ENCODE data around the gene PLA2G6. TPM values are rescaled to one million over a fixed set of nuclear protein-coding genes. Genes with fewer than 3 reads are reported as not detected.

The PLA2G6 gene
- total and polyA plus RNA-seq, 12 donors: 6.0 to 35.1 (median 13.5) TPM

DNA sequence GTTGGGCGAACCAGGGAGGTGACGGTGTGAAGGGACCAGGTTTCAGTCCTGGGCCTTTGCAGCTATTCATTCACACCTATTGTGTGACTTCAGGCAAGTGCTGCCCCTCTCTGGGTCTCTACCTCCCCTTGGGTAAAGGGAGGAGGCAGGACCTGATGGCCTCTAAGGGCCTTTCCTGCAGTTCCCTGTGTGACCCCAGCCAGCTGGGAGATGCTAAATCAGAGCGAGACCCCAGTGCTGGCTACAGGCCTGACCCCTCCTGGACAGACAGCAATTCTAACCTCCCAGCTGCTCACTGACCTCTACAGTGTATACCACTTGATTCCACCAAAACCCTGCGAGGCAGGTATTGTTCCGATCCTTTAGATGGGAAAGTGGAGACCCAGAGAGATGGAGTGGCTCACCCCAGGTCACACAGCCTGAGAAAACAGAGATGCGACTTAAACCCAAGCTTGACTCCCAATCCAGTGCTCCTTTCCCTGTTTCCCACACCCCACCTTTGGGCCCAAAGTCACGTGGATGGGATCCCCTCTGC is 26.3 kb upstream of the PLA2G6 start:
- Histone ChIP-seq H3K27me3 (no peaks in the 10 kb centered on the region), H3K4me1 (peaks cover 13 to 41% (median 33%) of the 10 kb centered on the region in 9 donors), H3K27ac (no peak overlapping the region), H3K4me3 (no peak overlapping the region), H3K9me3 (no peaks in the 10 kb centered on the region), H3K36me3 (peaks cover 0 to 8% (median 0%) of the 10 kb centered on the region in 9 donors)
- DNase-seq (no peak), ATAC-seq (no peak)
- no peak for TF ChIP-seq CTCF (IDR thresholded peaks at IDR 0.05)
- WGBS, 2 donors: 96% methylated on average over 7 of the region's 7 CpGs
- intact Hi-C loops (cut with DNase I): loop anchor here in 4 of 10 donors (5.0 to 10.0 kb wide), 3 partner anchors 93 to 107 kb away; partner anchors contain the start of genes BAIAP2L2 (in 2 of the 4) and CSNK1E (in 2 of the 4)

DNA sequence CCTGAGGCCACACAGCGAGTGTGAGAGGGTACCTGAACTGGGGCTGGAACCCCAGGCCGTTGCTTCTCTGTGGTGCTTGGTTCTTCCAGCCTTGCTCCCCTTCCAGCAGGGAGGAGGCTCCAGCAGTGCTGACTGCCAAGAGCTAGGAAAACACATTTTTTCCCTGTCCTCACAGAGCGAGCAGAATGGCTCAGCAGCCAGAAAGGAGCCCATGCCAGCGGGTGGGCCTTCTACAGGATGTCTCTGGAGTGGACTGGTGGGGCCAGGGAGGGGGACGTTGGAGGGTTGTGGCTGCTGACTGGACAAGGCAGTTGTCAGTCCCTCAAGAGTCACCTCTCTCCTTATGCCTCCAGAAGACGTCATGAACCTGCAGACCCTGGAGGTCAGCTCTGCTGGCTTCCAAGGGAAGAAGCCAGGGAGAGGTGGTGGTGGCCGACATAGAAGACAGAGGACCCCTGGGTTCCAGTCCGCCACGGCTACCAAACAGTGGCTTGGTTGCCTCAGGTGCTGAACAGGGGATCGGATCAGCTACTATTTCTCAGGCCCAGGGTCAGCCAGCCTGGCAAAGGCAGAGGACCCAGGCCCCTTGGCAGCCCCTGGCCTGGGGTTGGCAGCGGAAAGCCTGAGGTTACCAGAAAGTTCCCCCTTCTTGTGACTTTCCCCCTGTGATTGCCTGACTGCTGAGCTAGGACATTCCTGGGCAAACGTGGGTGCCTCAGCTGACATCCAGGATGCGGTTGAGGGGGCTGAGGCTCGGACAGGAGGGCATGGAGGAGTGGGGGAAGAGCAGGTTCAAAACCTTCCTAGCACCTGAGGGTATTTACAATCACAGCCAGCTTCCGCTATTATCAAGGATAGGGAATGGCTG is 23.9 kb upstream of the PLA2G6 start:
- 72 to 73% methylated on average over 15 of the region's 15 CpGs for WGBS, 2 donors
- peaks cover 0 to 4% (median 0%) of the 10 kb centered on the region in 9 donors for H3K36me3 ChIP-seq
- H3K4me3 ChIP-seq: no peak overlapping the region
- H3K27ac ChIP-seq: peak overlapping the region in 8 of 10 donors; percentile 30 to 100 (median 84)
- H3K27me3 ChIP-seq: no peaks in the 10 kb centered on the region
- intact Hi-C loops (cut with DNase I): loop anchor here in 4 of 10 donors (5.0 to 10.0 kb wide), 3 partner anchors 91 to 109 kb away; partner anchors contain the start of genes BAIAP2L2 (in 2 of the 4) and CSNK1E (in 2 of the 4)
- ATAC-seq: peak in 7 of 8 donors; percentile 13 to 46 (median 26)
- H3K9me3 ChIP-seq: no peaks in the 10 kb centered on the region
- peaks cover 17 to 42% (median 35%) of the 10 kb centered on the region in 9 donors for H3K4me1 ChIP-seq
- DNase-seq: peak; percentile 78 to 79
- no peak for TF ChIP-seq CTCF (IDR thresholded peaks at IDR 0.05)

DNA sequence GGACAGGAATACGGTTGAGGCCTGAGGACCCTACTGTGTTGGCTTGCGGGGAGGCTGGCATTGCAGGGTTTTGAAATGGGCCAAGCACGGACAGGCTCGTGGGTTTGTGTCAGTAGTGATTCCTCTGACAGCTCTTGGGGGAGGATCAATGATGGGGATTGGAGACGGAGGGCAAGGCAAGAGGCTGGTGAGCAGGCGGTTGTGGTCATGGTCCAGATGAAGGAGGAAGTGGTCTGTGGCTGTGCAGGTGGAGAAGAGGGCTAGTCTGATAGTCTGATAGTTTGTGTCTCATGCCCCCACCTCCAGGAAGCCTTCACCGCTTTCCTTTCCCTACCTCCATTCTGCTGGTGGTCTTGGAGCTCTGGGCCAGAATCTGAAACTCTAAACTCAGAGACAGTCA is 23.2 kb upstream of the PLA2G6 start:
- Histone ChIP-seq H3K27me3 (no peaks in the 10 kb centered on the region), H3K4me3 (no peak overlapping the region), H3K27ac (peak overlapping the region in 8 of 10 donors; percentile 30 to 100 (median 84)), H3K36me3 (peaks cover 0 to 4% (median 0%) of the 10 kb centered on the region in 9 donors), H3K4me1 (peaks cover 17 to 42% (median 32%) of the 10 kb centered on the region in 9 donors), H3K9me3 (no peaks in the 10 kb centered on the region)
- intact Hi-C loops (cut with DNase I): loop anchor here in 4 of 10 donors (5.0 to 10.0 kb wide), 3 partner anchors 90 to 110 kb away; partner anchors contain the start of genes BAIAP2L2 (in 2 of the 4) and CSNK1E (in 2 of the 4)
- ATAC-seq: no peak
- no peak for TF ChIP-seq CTCF (IDR thresholded peaks at IDR 0.05)
- DNase-seq: no peak
- 80 to 81% methylated on average over 7 of the region's 7 CpGs for WGBS, 2 donors

GRCh38 chr22:38203855-38204514 is 22.4 kb upstream of the PLA2G6 start:
- Histone ChIP-seq H3K36me3 (peaks cover 0 to 4% (median 0%) of the 10 kb centered on the region in 9 donors), H3K4me1 (peaks cover 17 to 42% (median 31%) of the 10 kb centered on the region in 9 donors), H3K9me3 (no peaks in the 10 kb centered on the region), H3K27ac (peak overlapping the region in 8 of 10 donors; percentile 70 to 100 (median 99)), H3K27me3 (no peaks in the 10 kb centered on the region), H3K4me3 (peak overlapping the region in 5 of 10 donors; percentile 77 to 97 (median 91))
- ATAC-seq (no peak), DNase-seq (no peak)
- no peak for TF ChIP-seq CTCF (IDR thresholded peaks at IDR 0.05)
- intact Hi-C loops (cut with DNase I): loop anchor here in 3 of 10 donors (10.0 kb wide), 2 partner anchors 89 to 111 kb away; partner anchors contain the start of genes CSNK1E (in 2 of the 3) and BAIAP2L2 (in 1 of the 3)
- WGBS, 2 donors: 94 to 96% methylated on average over 3 of the region's 3 CpGs
